HepG2 (cell line): ENCODE results near the gene PAK1. TPM values are rescaled to one million over a fixed set of nuclear protein-coding genes. Genes with fewer than 3 reads are reported as not detected.

ENCODE experiments used
- ATAC-seq: fragments of 200-7000 bp; cut with Tn5 transposase; 3 replicates; pipeline ENCODE4 v1.9.1; 2020; ENCODE audit warnings: mild to moderate bottlenecking, moderate library complexity
- BruUV-seq: library from RNA; stranded (reverse); fragments of 400-500 nt; replicated peaks from 2 replicates; lab custom pipeline; 2021; lab: Mats Ljungman, UMichigan
- CTCF ChIA-PET: fragments of 300-600 bp; formaldehyde crosslinking; extraction: SDS; loops from one replicate; lab custom pipeline; 2021; ENCODE audit warnings: low total read pairs, inconsistent platforms, low intra/inter-chr PET ratio; lab: Yijun Ruan, JAX
- POLR2A ChIA-PET: fragments of 350-600 bp; sonication (Branson Sonifier 250); formaldehyde crosslinking; loops from one replicate; lab custom pipeline; 2020; ENCODE audit warnings: antibody characterized with exemption, inconsistent platforms; lab: Yijun Ruan, JAX
- DNase-seq: peaks from one replicate; pipeline ENCODE4 v3.0.0-alpha.2; 2015; ENCODE audit warnings: low spot score
- FAIRE-seq: peaks from 3 replicates; lab custom pipeline; 2011; peaks lifted over from hg19 to GRCh38; lab: Jason Lieb, UNC
- H2AFZ ChIP-seq: one replicate; pipeline ENCODE4 v1.6.1; 2011; ENCODE audit warnings: low read length, inconsistent platforms
- H3K27ac ChIP-seq: fragments of 300-600 bp; 3 replicates; pipeline ENCODE4 v1.8.0; 2011; ENCODE audit warnings: mixed run types, mild to moderate bottlenecking, mixed read lengths, low read length, inconsistent platforms; ENCODE audit not compliant: insufficient read depth; ENCODE audit errors: extremely low read length
- H3K27me3 ChIP-seq, 2 experiments: fragments of 200-600 bp in 1 of 2; 2 replicates in 1 of 2; 3 replicates in 1 of 2; pipeline versions ENCODE4 v1.6.0 to v1.8.0; 2011; ENCODE audit warnings: low read length in 2 of 2, mild to moderate bottlenecking in 2 of 2, moderate library complexity in 2 of 2, inconsistent platforms in 1 of 2; ENCODE audit not compliant: insufficient read depth in 2 of 2, control insufficient read depth in 1 of 2
- H3K36me3 ChIP-seq, 2 experiments: fragments of 200-600 bp in 1 of 2; replicated peaks in 1 of 2; 2 replicates in 1 of 2; 3 replicates in 1 of 2; pipeline versions ENCODE4 v1.5.1 to v1.8.0; 2011; ENCODE audit warnings: low read length in 2 of 2, inconsistent platforms in 1 of 2; ENCODE audit not compliant: insufficient read depth in 2 of 2, control insufficient read depth in 1 of 2
- H3K4me1 ChIP-seq: 2 replicates; pipeline ENCODE4 v1.5.1; 2012; ENCODE audit warnings: low read length, inconsistent platforms; ENCODE audit not compliant: insufficient read depth
- H3K4me2 ChIP-seq: 2 replicates; pipeline ENCODE4 v1.6.0; 2011; ENCODE audit warnings: low read depth, low read length, inconsistent platforms
- H3K4me3 ChIP-seq, 3 experiments: fragments of 200-600 bp in 1 of 3; sonication (generic), shearing (Covaris generic) in 1 of 3; replicated peaks in 1 of 3; 2 replicates each; pipeline ENCODE4 v1.5.1; 2011 to 2016; ENCODE audit warnings: low read length in 3 of 3, inconsistent platforms in 2 of 3, low read depth in 2 of 3, mild to moderate bottlenecking in 2 of 3, control low read depth in 1 of 3, mixed read lengths in 1 of 3; ENCODE audit not compliant: insufficient read depth in 1 of 3
- H3K79me2 ChIP-seq: one replicate; pipeline ENCODE4 v1.6.1; 2011; ENCODE audit warnings: low read length, inconsistent platforms; ENCODE audit not compliant: insufficient read depth
- H3K9ac ChIP-seq: 2 replicates; pipeline ENCODE4 v1.6.0; 2011; ENCODE audit warnings: mild to moderate bottlenecking, low read depth, low read length, inconsistent platforms; ENCODE audit not compliant: insufficient read depth
- H3K9me3 ChIP-seq: 2 replicates; pipeline ENCODE4 v1.5.1; 2012; ENCODE audit warnings: mild to moderate bottlenecking, low read length
- H4K20me1 ChIP-seq: 2 replicates; pipeline ENCODE4 v1.6.0; 2011; ENCODE audit warnings: inconsistent platforms, mild to moderate bottlenecking, low read length, moderate library complexity; ENCODE audit not compliant: insufficient read depth
- CC2D1A ChIP-seq: sonication (generic); formaldehyde crosslinking; IDR thresholded peaks from 2 replicates; pipeline ENCODE4 v1.8.1; 2023; ENCODE audit warnings: mild to moderate bottlenecking, missing genetic modification reagents
- CENPX ChIP-seq: sonication (generic); formaldehyde crosslinking; IDR thresholded peaks from 2 replicates; pipeline ENCODE4 v1.9.0; 2021; ENCODE audit warnings: mild to moderate bottlenecking, missing genetic modification reagents, moderate library complexity
- HOXA5 ChIP-seq: sonication (generic); formaldehyde crosslinking; IDR thresholded peaks from 2 replicates; pipeline ENCODE4 v1.4.0; 2020; ENCODE audit warnings: missing genetic modification reagents
- RBAK ChIP-seq: sonication (generic); formaldehyde crosslinking; IDR thresholded peaks from 2 replicates; pipeline ENCODE4 v1.5.1; 2020; ENCODE audit warnings: mild to moderate bottlenecking, missing genetic modification reagents
- SRSF9 ChIP-seq: fragments of 200-400 bp; formaldehyde crosslinking; IDR thresholded peaks from 2 replicates; pipeline ENCODE4 v1.6.1; 2018; ENCODE audit warnings: borderline replicate concordance, mild to moderate bottlenecking, low read depth, low read length; ENCODE audit not compliant: insufficient read depth, poor library complexity, severe bottlenecking
- SRY ChIP-seq: sonication (generic); formaldehyde crosslinking; IDR thresholded peaks from 2 replicates; pipeline ENCODE4 v1.8.0; 2022; ENCODE audit warnings: mild to moderate bottlenecking, missing genetic modification reagents
- SYNCRIP ChIP-seq: fragments of 200-400 bp; formaldehyde crosslinking; IDR thresholded peaks from 2 replicates; pipeline ENCODE4 v1.6.1; 2018; ENCODE audit warnings: mild to moderate bottlenecking, low read depth, low read length; ENCODE audit not compliant: insufficient read depth
- ZBTB1 ChIP-seq: sonication (generic); formaldehyde crosslinking; IDR thresholded peaks from 2 replicates; pipeline ENCODE4 v1.4.0; 2020; ENCODE audit warnings: missing genetic modification reagents, borderline replicate concordance
- ZMAT3 ChIP-seq: sonication (generic); formaldehyde crosslinking; conservative IDR thresholded peaks from 2 replicates; pipeline ENCODE4 v1.7.0; 2021; ENCODE audit warnings: missing genetic modification reagents
- ZNF329 ChIP-seq: sonication (generic); formaldehyde crosslinking; IDR thresholded peaks from 2 replicates; pipeline ENCODE4 v1.9.0; 2021; ENCODE audit warnings: low read depth, mild to moderate bottlenecking, missing genetic modification reagents
- ZNF660 ChIP-seq: sonication (generic); formaldehyde crosslinking; IDR thresholded peaks from 2 replicates; pipeline ENCODE4 v1.5.1; 2020; ENCODE audit warnings: mild to moderate bottlenecking, low read depth, missing genetic modification reagents, borderline replicate concordance
- ZNF891 ChIP-seq: sonication (generic); formaldehyde crosslinking; IDR thresholded peaks from 2 replicates; pipeline ENCODE4 v1.5.0; 2020; ENCODE audit warnings: mild to moderate bottlenecking, missing genetic modification reagents
- WGBS: methylation state at CpG from one replicate; pipeline ENCODE4 v1.1.6; 2017; ENCODE audit warnings: low lambda C conversion rate; 5-methylcytosine and 5-hydroxymethylcytosine counted together
- in situ Hi-C: cut with HindIII; loops from 2 replicates; pipeline ENCODE4 v1.10.0; 2017; ENCODE audit warnings: low pct_unique_long_range_greater_than_20kb; ENCODE audit not compliant: extremely low pct_ligation_motif_present
- intact Hi-C: fragments of 100-400 bp; cut with micrococcal nuclease; formaldehyde crosslinking; loops from one replicate; pipeline ENCODE4 v1.10.0; 2022; ENCODE audit not compliant: unreplicated experiment
- polyA plus RNA-seq, 8 experiments: library from polyadenylated mRNA; depleted of rRNA in 3 of 8; stranded (reverse) in 7 of 8; unstranded in 1 of 8; fragments of >200 nt; fragmentation: Illumina TruSeq in 4 of 8; extraction: Trizol in 4 of 8; gene quantifications; 2 replicates each; pipeline versions ENCODE4 v1.2.1 to v1.2.3, GENCODE V29; 2011 to 2016; ENCODE audit warnings: low read depth in 4 of 8, missing spikeins in 1 of 8, mixed read lengths in 1 of 8; ENCODE audit not compliant: insufficient read depth in 1 of 8
- total RNA-seq, 5 experiments: library from RNA; depleted of rRNA; stranded (reverse); fragments of >200 nt; fragmentation: Illumina TruSeq; extraction: Trizol; gene quantifications; 2 replicates each; pipeline ENCODE4 v1.2.3, GENCODE V29; 2016; ENCODE audit warnings: low read depth in 1 of 5
- TF ChIP-seq, protein P1 (sequence below): sonication (generic); formaldehyde crosslinking; IDR thresholded peaks from 2 replicates; pipeline ENCODE4 v1.4.0; 2020; ENCODE audit warnings: mild to moderate bottlenecking, missing genetic modification reagents
- TF ChIP-seq, protein P2 (sequence below): sonication (generic); formaldehyde crosslinking; IDR thresholded peaks from 2 replicates; pipeline ENCODE4 v1.5.1; 2020; ENCODE audit warnings: mild to moderate bottlenecking, missing genetic modification reagents, moderate library complexity
- TF ChIP-seq, protein P3 (sequence below): fragments of 450-650 bp; IDR thresholded peaks from 2 replicates; pipeline ENCODE4 v1.6.1; 2017
- TF ChIP-seq, protein P4 (sequence below): sonication (generic); formaldehyde crosslinking; IDR thresholded peaks from 2 replicates; pipeline ENCODE4 v1.5.0; 2020; ENCODE audit warnings: mild to moderate bottlenecking, missing genetic modification reagents

Gene PAK1
- total and polyA plus RNA-seq, 2 of the 13 experiments (the other 11 are each of a cell fraction or from before 2014, with no cell fraction given), result 1.5 to 4.3 TPM

DNA sequence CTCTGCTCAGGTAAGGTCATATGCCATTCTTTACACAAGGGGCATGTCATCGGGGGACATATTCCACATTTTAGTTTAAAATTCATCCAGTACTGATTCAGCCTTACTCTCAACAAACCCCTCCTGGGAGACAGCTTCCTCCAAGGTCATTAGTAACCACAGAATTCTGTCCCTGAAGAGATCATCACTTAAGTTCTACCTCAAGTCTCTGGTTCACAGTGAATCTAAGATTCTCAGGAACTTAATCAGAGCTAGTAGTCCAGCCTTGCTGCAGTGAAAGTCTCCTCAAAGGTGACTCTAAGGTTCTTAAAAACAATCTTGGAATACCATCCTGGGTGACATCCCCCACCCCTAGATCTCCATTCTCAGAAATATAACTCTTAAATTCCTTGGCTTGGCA, 153.5 kb downstream of the PAK1 start (continued):
- TF ChIP-seq ZBTB1 (CRISPR knock-in tag) (no peak), ZNF660 (CRISPR knock-in tag) (no peak), SRY (CRISPR knock-in tag) (no peak), ZMAT3 (CRISPR knock-in tag) (no peak), HOXA5 (CRISPR knock-in tag) (no peak), CC2D1A (no peak), SRSF9 (no peak), ZNF329 (CRISPR knock-in tag) (no peak)
- TF ChIP-seq, protein P1, sequence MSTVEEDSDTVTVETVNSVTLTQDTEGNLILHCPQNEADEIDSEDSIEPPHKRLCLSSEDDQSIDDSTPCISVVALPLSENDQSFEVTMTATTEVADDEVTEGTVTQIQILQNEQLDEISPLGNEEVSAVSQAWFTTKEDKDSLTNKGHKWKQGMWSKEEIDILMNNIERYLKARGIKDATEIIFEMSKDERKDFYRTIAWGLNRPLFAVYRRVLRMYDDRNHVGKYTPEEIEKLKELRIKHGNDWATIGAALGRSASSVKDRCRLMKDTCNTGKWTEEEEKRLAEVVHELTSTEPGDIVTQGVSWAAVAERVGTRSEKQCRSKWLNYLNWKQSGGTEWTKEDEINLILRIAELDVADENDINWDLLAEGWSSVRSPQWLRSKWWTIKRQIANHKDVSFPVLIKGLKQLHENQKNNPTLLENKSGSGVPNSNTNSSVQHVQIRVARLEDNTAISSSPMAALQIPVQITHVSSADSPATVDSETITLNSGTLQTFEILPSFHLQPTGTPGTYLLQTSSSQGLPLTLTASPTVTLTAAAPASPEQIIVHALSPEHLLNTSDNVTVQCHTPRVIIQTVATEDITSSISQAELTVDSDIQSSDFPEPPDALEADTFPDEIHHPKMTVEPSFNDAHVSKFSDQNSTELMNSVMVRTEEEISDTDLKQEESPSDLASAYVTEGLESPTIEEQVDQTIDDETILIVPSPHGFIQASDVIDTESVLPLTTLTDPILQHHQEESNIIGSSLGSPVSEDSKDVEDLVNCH, result no peak

DNA sequence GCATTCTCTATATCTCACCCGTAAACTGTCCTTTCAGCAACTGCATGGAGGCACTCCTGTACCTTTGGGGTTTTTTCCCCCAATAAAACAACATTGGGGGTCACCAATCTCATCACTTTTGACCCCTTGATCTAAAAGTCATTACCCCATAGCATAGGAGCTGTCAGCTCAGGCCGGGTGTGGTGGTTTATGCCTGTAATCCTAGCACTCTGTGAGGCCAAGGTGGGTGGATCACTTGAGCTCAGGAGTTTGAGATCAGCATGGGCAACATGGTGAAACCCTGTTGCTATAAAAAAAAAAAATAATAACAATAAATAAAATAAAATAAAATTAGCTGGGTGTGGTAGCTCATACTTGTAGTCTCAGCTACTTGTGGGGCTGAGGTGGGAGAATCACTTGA, 155.3 kb downstream of the PAK1 start:
- BruUV-seq, result no TSS peak
- CTCF ChIA-PET, result no interaction called here
- no peak overlapping the region for H3K27ac ChIP-seq
- ATAC-seq (no peak), DNase-seq (no peak), FAIRE-seq (no peak)
- no peaks in the 10 kb centered on the region for H3K27me3 ChIP-seq
- H3K9ac ChIP-seq, result no peak overlapping the region
- H3K79me2 ChIP-seq, result no peaks in the 10 kb centered on the region
- POLR2A ChIA-PET, result no interaction called here
- H2AFZ ChIP-seq, result no peak overlapping the region
- TF ChIP-seq CENPX (no peak), SYNCRIP (no peak), ZNF891 (CRISPR knock-in tag) (no peak), RBAK (CRISPR knock-in tag) (no peak)
- TF ChIP-seq, protein P2, sequence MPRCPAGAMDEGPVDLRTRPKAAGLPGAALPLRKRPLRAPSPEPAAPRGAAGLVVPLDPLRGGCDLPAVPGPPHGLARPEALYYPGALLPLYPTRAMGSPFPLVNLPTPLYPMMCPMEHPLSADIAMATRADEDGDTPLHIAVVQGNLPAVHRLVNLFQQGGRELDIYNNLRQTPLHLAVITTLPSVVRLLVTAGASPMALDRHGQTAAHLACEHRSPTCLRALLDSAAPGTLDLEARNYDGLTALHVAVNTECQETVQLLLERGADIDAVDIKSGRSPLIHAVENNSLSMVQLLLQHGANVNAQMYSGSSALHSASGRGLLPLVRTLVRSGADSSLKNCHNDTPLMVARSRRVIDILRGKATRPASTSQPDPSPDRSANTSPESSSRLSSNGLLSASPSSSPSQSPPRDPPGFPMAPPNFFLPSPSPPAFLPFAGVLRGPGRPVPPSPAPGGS (CRISPR knock-in tag), result no peak
- TF ChIP-seq, protein P3, sequence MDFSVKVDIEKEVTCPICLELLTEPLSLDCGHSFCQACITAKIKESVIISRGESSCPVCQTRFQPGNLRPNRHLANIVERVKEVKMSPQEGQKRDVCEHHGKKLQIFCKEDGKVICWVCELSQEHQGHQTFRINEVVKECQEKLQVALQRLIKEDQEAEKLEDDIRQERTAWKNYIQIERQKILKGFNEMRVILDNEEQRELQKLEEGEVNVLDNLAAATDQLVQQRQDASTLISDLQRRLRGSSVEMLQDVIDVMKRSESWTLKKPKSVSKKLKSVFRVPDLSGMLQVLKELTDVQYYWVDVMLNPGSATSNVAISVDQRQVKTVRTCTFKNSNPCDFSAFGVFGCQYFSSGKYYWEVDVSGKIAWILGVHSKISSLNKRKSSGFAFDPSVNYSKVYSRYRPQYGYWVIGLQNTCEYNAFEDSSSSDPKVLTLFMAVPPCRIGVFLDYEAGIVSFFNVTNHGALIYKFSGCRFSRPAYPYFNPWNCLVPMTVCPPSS, result no peak
- TF ChIP-seq, protein P4, sequence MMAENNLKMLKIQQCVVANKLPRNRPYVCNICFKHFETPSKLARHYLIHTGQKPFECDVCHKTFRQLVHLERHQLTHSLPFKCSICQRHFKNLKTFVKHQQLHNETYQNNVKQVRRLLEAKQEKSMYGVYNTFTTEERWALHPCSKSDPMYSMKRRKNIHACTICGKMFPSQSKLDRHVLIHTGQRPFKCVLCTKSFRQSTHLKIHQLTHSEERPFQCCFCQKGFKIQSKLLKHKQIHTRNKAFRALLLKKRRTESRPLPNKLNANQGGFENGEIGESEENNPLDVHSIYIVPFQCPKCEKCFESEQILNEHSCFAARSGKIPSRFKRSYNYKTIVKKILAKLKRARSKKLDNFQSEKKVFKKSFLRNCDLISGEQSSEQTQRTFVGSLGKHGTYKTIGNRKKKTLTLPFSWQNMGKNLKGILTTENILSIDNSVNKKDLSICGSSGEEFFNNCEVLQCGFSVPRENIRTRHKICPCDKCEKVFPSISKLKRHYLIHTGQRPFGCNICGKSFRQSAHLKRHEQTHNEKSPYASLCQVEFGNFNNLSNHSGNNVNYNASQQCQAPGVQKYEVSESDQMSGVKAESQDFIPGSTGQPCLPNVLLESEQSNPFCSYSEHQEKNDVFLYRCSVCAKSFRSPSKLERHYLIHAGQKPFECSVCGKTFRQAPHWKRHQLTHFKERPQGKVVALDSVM (CRISPR knock-in tag), result no peak
- no peaks in the 10 kb centered on the region for H3K9me3 ChIP-seq
- no peaks in the 10 kb centered on the region for H3K36me3 ChIP-seq
- intact Hi-C loops, result no loop called here
- WGBS, result 50% methylated on average over 2 of the region's 2 CpGs
- H3K4me1 ChIP-seq, result peaks cover 8% of the 10 kb centered on the region; the same call in 1 of the 2 replicates
- no peak overlapping the region for H3K4me2 ChIP-seq
- in situ Hi-C loops, result no loop called here
- H3K4me3 ChIP-seq, result no peak overlapping the region
- H4K20me1 ChIP-seq, result no peaks in the 10 kb centered on the region
